ENCODE results near the gene SPRY4.
"Not testable (repeated sequence)": the region's sequence is repeated elsewhere in the genome, so short reads cannot be mapped to it uniquely, and the experiment has no call there.

Gene SPRY4

DNA sequence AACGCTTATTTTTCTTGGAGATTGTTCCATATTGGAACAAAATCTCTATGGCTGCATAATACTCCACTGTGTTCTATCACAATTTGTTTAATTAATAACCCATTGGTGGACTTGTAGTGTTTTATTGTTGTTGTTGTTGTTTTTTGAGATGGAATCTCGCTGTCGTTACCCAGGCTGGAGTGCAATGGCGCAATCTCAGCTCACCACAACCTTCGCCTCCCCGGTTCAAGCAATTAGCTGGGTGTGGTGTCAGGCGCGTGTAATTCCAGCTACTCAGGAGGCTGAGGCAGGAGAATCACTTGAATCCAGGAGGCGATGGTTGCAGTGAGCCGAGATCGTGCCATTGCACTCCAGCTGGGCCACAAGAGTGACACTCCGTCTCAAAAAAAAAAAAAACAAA is 38.7 kb downstream of the SPRY4 start:
- Histone ChIP-seq H3K36me3 (ENCODE audit: control insufficient read depth, insufficient read depth, low read length) (no peaks in the 10 kb centered on the region), H3K27ac (ENCODE audit: low read depth, low read length) (no peak overlapping the region), H3K4me1 (ENCODE audit: control insufficient read depth, insufficient read depth, low read length) (no peaks in the 10 kb centered on the region), H3K9ac (ENCODE audit: low read length) (no peak overlapping the region), H3K4me3 (ENCODE audit: low read length) (no peak overlapping the region), H3K27me3 (ENCODE audit: control insufficient read depth, insufficient read depth, low read length) (no peaks in the 10 kb centered on the region)

- Histone ChIP-seq H3K27me3 (ENCODE audit: control insufficient read depth, insufficient read depth, low read length) (no peaks in the 10 kb centered on the region), H3K36me3 (ENCODE audit: control insufficient read depth, insufficient read depth, low read length) (no peaks in the 10 kb centered on the region), H3K4me1 (ENCODE audit: control insufficient read depth, insufficient read depth, low read length) (no peaks in the 10 kb centered on the region), H3K27ac (ENCODE audit: low read depth, low read length) (no peak overlapping the region), H3K9ac (ENCODE audit: low read length) (no peak overlapping the region), H3K4me3 (ENCODE audit: low read length) (no peak overlapping the region)
Measured at GRCh38 chr5:142283304-142283703, 41.5 kb downstream of the SPRY4 start.

GRCh38 chr5:142281966-142282365 is 42.9 kb downstream of the SPRY4 start:
- H3K36me3 ChIP-seq (ENCODE audit: control insufficient read depth, insufficient read depth, low read length) = no peaks in the 10 kb centered on the region
- no peak overlapping the region for H3K27ac ChIP-seq (ENCODE audit: low read depth, low read length)
- no peaks in the 10 kb centered on the region for H3K4me1 ChIP-seq (ENCODE audit: control insufficient read depth, insufficient read depth, low read length)
- no peak overlapping the region for H3K9ac ChIP-seq (ENCODE audit: low read length)
- H3K4me3 ChIP-seq (ENCODE audit: low read length) = no peak overlapping the region
- no peaks in the 10 kb centered on the region for H3K27me3 ChIP-seq (ENCODE audit: control insufficient read depth, insufficient read depth, low read length)

DNA sequence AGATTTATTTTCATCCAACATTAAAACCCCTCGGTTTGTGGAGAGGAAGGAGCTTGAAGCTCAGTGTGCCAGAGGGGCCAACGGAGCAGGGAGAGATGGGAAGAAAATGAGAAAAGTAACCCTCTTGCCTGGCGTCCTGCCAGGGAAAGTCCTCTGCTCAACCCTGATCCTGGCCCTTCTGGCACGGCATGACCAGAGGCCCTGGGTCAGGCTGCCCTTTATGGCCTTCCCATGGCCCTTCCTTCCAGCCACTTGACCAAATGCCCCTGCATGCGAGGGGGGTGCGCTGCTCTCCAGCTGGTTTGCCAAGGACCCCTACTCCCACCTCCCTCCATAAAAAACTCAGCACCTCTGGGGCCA is 43.8 kb downstream of the SPRY4 start:
- Histone ChIP-seq H3K27me3 (ENCODE audit: control insufficient read depth, insufficient read depth, low read length) (no peaks in the 10 kb centered on the region), H3K27ac (ENCODE audit: low read depth, low read length) (no peak overlapping the region), H3K36me3 (ENCODE audit: control insufficient read depth, insufficient read depth, low read length) (no peaks in the 10 kb centered on the region), H3K4me1 (ENCODE audit: control insufficient read depth, insufficient read depth, low read length) (no peaks in the 10 kb centered on the region), H3K4me3 (ENCODE audit: low read length) (no peak overlapping the region), H3K9ac (ENCODE audit: low read length) (no peak overlapping the region)

GRCh38 chr5:142280066-142281007 is 44.5 kb downstream of the SPRY4 start:
- Histone ChIP-seq H3K36me3 (ENCODE audit: control insufficient read depth, insufficient read depth, low read length) (no peaks in the 10 kb centered on the region), H3K27me3 (ENCODE audit: control insufficient read depth, insufficient read depth, low read length) (no peaks in the 10 kb centered on the region), H3K9ac (ENCODE audit: low read length) (no peak overlapping the region), H3K4me1 (ENCODE audit: control insufficient read depth, insufficient read depth, low read length) (no peaks in the 10 kb centered on the region), H3K27ac (ENCODE audit: low read depth, low read length) (no peak overlapping the region), H3K4me3 (ENCODE audit: low read length) (no peak overlapping the region)

DNA sequence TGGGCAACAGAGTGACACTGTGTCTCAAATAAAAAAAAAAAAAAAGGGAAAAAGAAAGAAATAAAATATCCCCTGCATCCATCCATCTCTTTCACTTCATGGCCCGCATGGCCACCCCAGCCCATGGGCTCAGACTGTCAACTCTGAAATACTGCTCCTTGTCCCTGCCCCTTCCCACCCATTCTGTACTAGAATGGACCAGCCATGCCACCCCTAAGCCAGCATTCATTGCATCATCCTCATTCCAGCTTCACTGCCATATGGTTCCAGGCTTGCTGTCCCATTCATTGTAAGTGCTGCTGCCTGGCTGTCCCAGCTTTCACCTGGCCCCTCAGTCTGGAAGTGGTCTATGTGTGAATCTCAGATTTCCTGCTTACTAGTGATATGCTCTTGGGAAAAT is 46.2 kb downstream of the SPRY4 start:
- Histone ChIP-seq H3K27me3 (ENCODE audit: control insufficient read depth, insufficient read depth, low read length) (no peaks in the 10 kb centered on the region), H3K36me3 (ENCODE audit: control insufficient read depth, insufficient read depth, low read length) (no peaks in the 10 kb centered on the region), H3K27ac (ENCODE audit: low read depth, low read length) (no peak overlapping the region), H3K9ac (ENCODE audit: low read length) (no peak overlapping the region), H3K4me3 (ENCODE audit: low read length) (no peak overlapping the region), H3K4me1 (ENCODE audit: control insufficient read depth, insufficient read depth, low read length) (no peaks in the 10 kb centered on the region)

DNA sequence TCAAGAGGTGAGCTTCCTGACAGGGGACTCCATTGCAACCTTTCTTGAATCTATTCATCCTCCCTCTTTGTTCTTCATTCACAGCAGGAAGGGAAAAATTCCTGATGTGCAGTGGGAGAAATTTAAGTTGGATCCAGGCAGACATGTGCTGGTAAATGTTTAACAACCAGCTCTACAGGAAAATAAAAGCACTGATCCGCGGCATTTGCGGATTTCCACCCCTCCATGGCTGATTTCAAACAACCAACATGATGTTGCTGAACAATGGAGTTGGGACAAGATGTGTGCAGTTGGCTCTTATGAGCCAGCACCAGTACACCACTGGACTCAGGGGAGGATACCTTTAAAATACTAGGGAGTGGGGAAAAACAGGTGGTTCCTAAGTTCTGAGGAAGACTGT is 47.0 kb downstream of the SPRY4 start:
- Histone ChIP-seq H3K27ac (ENCODE audit: low read depth, low read length) (no peak overlapping the region), H3K27me3 (ENCODE audit: control insufficient read depth, insufficient read depth, low read length) (no peaks in the 10 kb centered on the region), H3K36me3 (ENCODE audit: control insufficient read depth, insufficient read depth, low read length) (no peaks in the 10 kb centered on the region), H3K4me1 (ENCODE audit: control insufficient read depth, insufficient read depth, low read length) (no peaks in the 10 kb centered on the region), H3K9ac (ENCODE audit: low read length) (no peak overlapping the region), H3K4me3 (ENCODE audit: low read length) (no peak overlapping the region)

DNA sequence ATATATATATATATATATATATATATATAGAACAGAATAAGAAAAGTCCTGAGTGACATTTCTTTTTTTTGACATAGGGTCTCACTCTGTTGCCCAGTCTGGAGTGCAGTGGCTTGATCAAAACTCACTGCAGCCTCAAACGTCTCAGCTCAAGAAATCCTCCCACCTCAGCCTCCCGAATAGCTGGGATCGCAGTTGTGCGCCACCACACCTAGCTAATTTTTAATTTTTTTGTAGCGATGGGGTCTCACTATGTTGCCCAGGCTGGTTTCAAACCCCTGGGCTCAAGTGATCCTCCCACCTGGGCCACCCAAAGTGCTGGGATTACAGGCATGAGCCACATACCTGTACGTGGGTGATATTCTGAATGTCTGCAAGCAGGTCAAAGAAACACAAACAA is 48.3 kb downstream of the SPRY4 start:
- Histone ChIP-seq H3K4me3 (ENCODE audit: low read length) (no peak overlapping the region), H3K36me3 (ENCODE audit: control insufficient read depth, insufficient read depth, low read length) (no peaks in the 10 kb centered on the region), H3K9ac (ENCODE audit: low read length) (no peak overlapping the region), H3K27ac (ENCODE audit: low read depth, low read length) (no peak overlapping the region), H3K27me3 (ENCODE audit: control insufficient read depth, insufficient read depth, low read length) (no peaks in the 10 kb centered on the region), H3K4me1 (ENCODE audit: control insufficient read depth, insufficient read depth, low read length) (no peaks in the 10 kb centered on the region)

GRCh38 chr5:142275496-142275895 is 49.3 kb downstream of the SPRY4 start:
- Histone ChIP-seq H3K36me3 (ENCODE audit: control insufficient read depth, insufficient read depth, low read length) (no peaks in the 10 kb centered on the region), H3K4me3 (ENCODE audit: low read length) (no peak overlapping the region), H3K4me1 (ENCODE audit: control insufficient read depth, insufficient read depth, low read length) (no peaks in the 10 kb centered on the region), H3K27ac (ENCODE audit: low read depth, low read length) (no peak overlapping the region), H3K9ac (ENCODE audit: low read length) (no peak overlapping the region), H3K27me3 (ENCODE audit: control insufficient read depth, insufficient read depth, low read length) (no peaks in the 10 kb centered on the region)

DNA sequence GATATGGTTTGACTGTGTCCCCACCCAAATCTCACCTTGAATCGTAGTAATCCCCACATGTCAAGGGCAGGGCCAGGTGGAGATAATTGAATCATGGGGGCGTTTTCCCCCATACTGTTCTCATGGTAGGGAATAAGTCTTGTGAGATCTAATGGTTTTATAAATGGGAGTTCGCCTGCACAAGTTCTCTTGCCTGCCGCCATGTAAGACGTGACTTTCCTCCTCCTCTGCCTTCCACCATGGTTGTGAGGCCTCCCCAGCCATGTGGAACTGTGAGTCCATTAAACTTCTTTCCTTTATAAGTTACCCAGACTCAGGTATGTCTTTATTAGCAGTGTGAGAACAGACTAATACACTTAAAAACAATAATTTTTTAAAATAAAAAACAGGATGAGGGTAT is 52.2 kb downstream of the SPRY4 start:
- H3K27ac ChIP-seq (ENCODE audit: low read depth, low read length); H3K36me3 ChIP-seq (ENCODE audit: control insufficient read depth, insufficient read depth, low read length); H3K9ac ChIP-seq (ENCODE audit: low read length); H3K27me3 ChIP-seq (ENCODE audit: control insufficient read depth, insufficient read depth, low read length); H3K4me3 ChIP-seq (ENCODE audit: low read length); H3K4me1 ChIP-seq (ENCODE audit: control insufficient read depth, insufficient read depth, low read length): not testable (repeated sequence)

GRCh38 chr5:142264084-142264483 is 60.7 kb downstream of the SPRY4 start:
- H3K27me3 ChIP-seq (ENCODE audit: control insufficient read depth, insufficient read depth, low read length); H3K27ac ChIP-seq (ENCODE audit: low read depth, low read length); H3K4me3 ChIP-seq (ENCODE audit: low read length); H3K36me3 ChIP-seq (ENCODE audit: control insufficient read depth, insufficient read depth, low read length); H3K4me1 ChIP-seq (ENCODE audit: control insufficient read depth, insufficient read depth, low read length); H3K9ac ChIP-seq (ENCODE audit: low read length): not testable (repeated sequence)

- H3K9ac ChIP-seq (ENCODE audit: low read length) = no peak overlapping the region
- no peaks in the 10 kb centered on the region for H3K4me1 ChIP-seq (ENCODE audit: control insufficient read depth, insufficient read depth, low read length)
- no peak overlapping the region for H3K27ac ChIP-seq (ENCODE audit: low read depth, low read length)
- no peak overlapping the region for H3K4me3 ChIP-seq (ENCODE audit: low read length)
- no peaks in the 10 kb centered on the region for H3K27me3 ChIP-seq (ENCODE audit: control insufficient read depth, insufficient read depth, low read length)
- H3K36me3 ChIP-seq (ENCODE audit: control insufficient read depth, insufficient read depth, low read length) = no peaks in the 10 kb centered on the region
Measured at GRCh38 chr5:142263346-142263745, 61.5 kb downstream of the SPRY4 start.

DNA sequence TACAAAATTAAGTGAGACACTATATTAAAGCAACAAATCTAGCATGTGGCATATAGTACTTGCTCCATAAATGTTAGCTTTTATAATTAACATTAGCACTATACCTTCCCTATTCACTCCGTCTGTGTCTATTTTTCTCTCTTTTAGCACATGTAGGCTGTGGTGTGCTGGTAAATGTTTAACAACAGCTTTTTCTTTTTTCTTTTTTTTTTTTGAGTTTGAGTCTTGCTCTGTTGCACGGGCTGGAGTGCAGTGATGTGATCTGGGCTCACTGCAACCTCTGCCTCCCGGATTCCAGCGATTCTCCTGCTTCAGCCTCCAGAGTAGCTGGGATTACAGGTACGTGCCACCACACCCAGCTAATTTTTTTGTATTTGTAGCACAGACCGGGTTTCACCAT is 62.1 kb downstream of the SPRY4 start:
- Histone ChIP-seq H3K4me1 (ENCODE audit: control insufficient read depth, insufficient read depth, low read length) (no peaks in the 10 kb centered on the region), H3K27me3 (ENCODE audit: control insufficient read depth, insufficient read depth, low read length) (no peaks in the 10 kb centered on the region), H3K9ac (ENCODE audit: low read length) (no peak overlapping the region), H3K27ac (ENCODE audit: low read depth, low read length) (no peak overlapping the region), H3K4me3 (ENCODE audit: low read length) (no peak overlapping the region), H3K36me3 (ENCODE audit: control insufficient read depth, insufficient read depth, low read length) (no peaks in the 10 kb centered on the region)
